ENCODE measurements around the gene ARID1B. TPM values are rescaled to one million over a fixed set of nuclear protein-coding genes. Genes with fewer than 3 reads are reported as not detected.

ARID1B gene
- total and polyA plus RNA-seq, 2 of the 13 experiments (the other 11 are each of a cell fraction or from before 2014, with no cell fraction given), result 20.1 to 32.6 TPM

DNA sequence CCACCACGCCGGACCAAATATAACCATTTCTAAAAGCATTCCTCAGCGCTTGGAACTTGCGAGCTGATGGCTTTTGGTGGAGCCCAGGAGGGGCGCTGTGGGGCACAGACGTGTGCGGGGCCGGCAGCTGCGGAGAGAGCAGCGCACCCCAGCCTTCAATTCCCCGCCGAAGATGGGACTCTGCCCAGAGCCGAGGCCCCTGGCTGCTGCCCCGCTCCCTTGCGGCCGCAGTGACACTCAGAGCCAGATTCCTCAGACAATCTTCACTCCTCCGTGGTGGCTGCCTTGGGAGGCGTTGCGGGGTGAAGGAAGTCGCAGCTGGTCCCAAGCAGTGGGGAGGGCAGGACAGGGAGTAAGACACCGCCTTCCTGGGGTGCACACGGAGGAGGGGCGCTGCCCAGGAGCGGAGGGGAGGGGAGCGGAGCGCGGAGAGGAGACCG lies 458.4 kb downstream of the ARID1B start (continued):
- TF ChIP-seq ZMYM4 (CRISPR knock-in tag; IDR thresholded peaks at IDR 0.05) (0 out of 2 replicates have a peak, but pooled peaks have one; percentile 26), ZNF3 (CRISPR knock-in tag; IDR thresholded peaks at IDR 0.05) (no peak), KDM2A (CRISPR knock-in tag; IDR thresholded peaks at IDR 0.05; ENCODE audit: borderline replicate concordance, low read depth) (peak; percentile 52; the same call in 1 of the 2 replicates), NFIC (IDR thresholded peaks at IDR 0.05; ENCODE audit: low read length) (no peak), ATF7 (IDR thresholded peaks at IDR 0.05) (no peak), ATF7 (CRISPR knock-in tag; IDR thresholded peaks at IDR 0.05) (0 out of 2 replicates have a peak, but pooled peaks have one; percentile 36), HNRNPLL (IDR thresholded peaks at IDR 0.05; ENCODE audit: low read depth, low read length, poor library complexity, severe bottlenecking) (peak; percentile 69), AKAP8 (CRISPR knock-in tag; IDR thresholded peaks at IDR 0.05) (no peak), GATAD2A (CRISPR knock-in tag; IDR thresholded peaks at IDR 0.05) (0 out of 2 replicates have a peak, but pooled peaks have one; percentile 14), PTBP1 (IDR thresholded peaks at IDR 0.05; ENCODE audit: low read depth, low read length, poor library complexity, severe bottlenecking) (no peak), ZNF879 (CRISPR knock-in tag; IDR thresholded peaks at IDR 0.05) (no peak), HOXA3 (CRISPR knock-in tag; IDR thresholded peaks at IDR 0.05) (0 out of 2 replicates have a peak, but pooled peaks have one; percentile 21), ZSCAN21 (CRISPR knock-in tag; IDR thresholded peaks at IDR 0.05; ENCODE audit: borderline replicate concordance) (0 out of 2 replicates have a peak, but pooled peaks have one; percentile 7), PPARG (CRISPR knock-in tag; conservative IDR thresholded peaks at IDR 0.05) (no peak), KDM1A (CRISPR knock-in tag; IDR thresholded peaks at IDR 0.05) (no peak), NR2F6 (IDR thresholded peaks at IDR 0.05) (no peak), NR2F6 (CRISPR knock-in tag; IDR thresholded peaks at IDR 0.05) (peak; percentile 27; the same call in 1 of the 2 replicates), KLF13 (CRISPR knock-in tag; IDR thresholded peaks at IDR 0.05) (0 out of 2 replicates have a peak, but pooled peaks have one; percentile 29), IKZF1 (IDR thresholded peaks at IDR 0.05) (no peak), PITX1 (CRISPR knock-in tag; IDR thresholded peaks at IDR 0.05) (peak; percentile 11; the same call in 1 of the 2 replicates), SOX6 (IDR thresholded peaks at IDR 0.05) (no peak), SOX6 (CRISPR knock-in tag; IDR thresholded peaks at IDR 0.05) (peak; percentile 17; the same call in 1 of the 2 replicates)
- TF ChIP-seq, protein P1, sequence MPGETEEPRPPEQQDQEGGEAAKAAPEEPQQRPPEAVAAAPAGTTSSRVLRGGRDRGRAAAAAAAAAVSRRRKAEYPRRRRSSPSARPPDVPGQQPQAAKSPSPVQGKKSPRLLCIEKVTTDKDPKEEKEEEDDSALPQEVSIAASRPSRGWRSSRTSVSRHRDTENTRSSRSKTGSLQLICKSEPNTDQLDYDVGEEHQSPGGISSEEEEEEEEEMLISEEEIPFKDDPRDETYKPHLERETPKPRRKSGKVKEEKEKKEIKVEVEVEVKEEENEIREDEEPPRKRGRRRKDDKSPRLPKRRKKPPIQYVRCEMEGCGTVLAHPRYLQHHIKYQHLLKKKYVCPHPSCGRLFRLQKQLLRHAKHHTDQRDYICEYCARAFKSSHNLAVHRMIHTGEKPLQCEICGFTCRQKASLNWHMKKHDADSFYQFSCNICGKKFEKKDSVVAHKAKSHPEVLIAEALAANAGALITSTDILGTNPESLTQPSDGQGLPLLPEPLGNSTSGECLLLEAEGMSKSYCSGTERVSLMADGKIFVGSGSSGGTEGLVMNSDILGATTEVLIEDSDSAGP (CRISPR knock-in tag; IDR thresholded peaks at IDR 0.05; ENCODE audit: borderline replicate concordance), result peak; percentile 50; the same call in 1 of the 2 replicates
- TF ChIP-seq, protein P2, sequence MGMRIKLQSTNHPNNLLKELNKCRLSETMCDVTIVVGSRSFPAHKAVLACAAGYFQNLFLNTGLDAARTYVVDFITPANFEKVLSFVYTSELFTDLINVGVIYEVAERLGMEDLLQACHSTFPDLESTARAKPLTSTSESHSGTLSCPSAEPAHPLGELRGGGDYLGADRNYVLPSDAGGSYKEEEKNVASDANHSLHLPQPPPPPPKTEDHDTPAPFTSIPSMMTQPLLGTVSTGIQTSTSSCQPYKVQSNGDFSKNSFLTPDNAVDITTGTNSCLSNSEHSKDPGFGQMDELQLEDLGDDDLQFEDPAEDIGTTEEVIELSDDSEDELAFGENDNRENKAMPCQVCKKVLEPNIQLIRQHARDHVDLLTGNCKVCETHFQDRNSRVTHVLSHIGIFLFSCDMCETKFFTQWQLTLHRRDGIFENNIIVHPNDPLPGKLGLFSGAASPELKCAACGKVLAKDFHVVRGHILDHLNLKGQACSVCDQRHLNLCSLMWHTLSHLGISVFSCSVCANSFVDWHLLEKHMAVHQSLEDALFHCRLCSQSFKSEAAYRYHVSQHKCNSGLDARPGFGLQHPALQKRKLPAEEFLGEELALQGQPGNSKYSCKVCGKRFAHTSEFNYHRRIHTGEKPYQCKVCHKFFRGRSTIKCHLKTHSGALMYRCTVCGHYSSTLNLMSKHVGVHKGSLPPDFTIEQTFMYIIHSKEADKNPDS (CRISPR knock-in tag; IDR thresholded peaks at IDR 0.05), result 0 out of 2 replicates have a peak, but pooled peaks have one; percentile 18
- TF ChIP-seq, protein P3, sequence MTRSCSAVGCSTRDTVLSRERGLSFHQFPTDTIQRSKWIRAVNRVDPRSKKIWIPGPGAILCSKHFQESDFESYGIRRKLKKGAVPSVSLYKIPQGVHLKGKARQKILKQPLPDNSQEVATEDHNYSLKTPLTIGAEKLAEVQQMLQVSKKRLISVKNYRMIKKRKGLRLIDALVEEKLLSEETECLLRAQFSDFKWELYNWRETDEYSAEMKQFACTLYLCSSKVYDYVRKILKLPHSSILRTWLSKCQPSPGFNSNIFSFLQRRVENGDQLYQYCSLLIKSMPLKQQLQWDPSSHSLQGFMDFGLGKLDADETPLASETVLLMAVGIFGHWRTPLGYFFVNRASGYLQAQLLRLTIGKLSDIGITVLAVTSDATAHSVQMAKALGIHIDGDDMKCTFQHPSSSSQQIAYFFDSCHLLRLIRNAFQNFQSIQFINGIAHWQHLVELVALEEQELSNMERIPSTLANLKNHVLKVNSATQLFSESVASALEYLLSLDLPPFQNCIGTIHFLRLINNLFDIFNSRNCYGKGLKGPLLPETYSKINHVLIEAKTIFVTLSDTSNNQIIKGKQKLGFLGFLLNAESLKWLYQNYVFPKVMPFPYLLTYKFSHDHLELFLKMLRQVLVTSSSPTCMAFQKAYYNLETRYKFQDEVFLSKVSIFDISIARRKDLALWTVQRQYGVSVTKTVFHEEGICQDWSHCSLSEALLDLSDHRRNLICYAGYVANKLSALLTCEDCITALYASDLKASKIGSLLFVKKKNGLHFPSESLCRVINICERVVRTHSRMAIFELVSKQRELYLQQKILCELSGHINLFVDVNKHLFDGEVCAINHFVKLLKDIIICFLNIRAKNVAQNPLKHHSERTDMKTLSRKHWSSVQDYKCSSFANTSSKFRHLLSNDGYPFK (CRISPR knock-in tag; IDR thresholded peaks at IDR 0.05; ENCODE audit: borderline replicate concordance), result 0 out of 2 replicates have a peak, but pooled peaks have one; percentile 21
- TF ChIP-seq, protein P4, sequence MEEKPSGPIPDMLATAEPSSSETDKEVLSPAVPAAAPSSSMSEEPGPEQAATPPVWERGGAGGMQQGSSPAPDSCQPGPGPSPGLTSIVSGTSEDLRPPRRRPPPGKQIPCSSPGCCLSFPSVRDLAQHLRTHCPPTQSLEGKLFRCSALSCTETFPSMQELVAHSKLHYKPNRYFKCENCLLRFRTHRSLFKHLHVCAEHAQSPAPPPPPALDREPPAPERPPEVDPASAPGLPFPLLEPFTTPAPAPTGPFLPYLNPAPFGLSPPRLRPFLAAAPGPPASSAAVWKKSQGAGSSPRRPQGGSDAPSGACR (CRISPR knock-in tag; IDR thresholded peaks at IDR 0.05), result peak; percentile 51; the same call in 1 of the 2 replicates
